Fibroblast of mammary gland (primary cell): ENCODE results near the gene ITGA1.

ENCODE experiments used
- DNase-seq: peaks from one replicate; pipeline ENCODE4 v3.0.0-alpha.2; 2010; ENCODE audit warnings: low read depth
- H3K4me3 ChIP-seq: 2 replicates; pipeline ENCODE4 v1.5.1; 2011; ENCODE audit warnings: low read depth, mild to moderate bottlenecking, low read length, moderate library complexity; ENCODE audit not compliant: control insufficient read depth
- TF ChIP-seq, protein P1 (sequence below): conservative IDR thresholded peaks from 2 replicates; pipeline ENCODE4 v1.5.1; 2011; ENCODE audit warnings: low read depth, low read length, inconsistent platforms; ENCODE audit not compliant: control insufficient read depth, insufficient read depth

The ITGA1 gene

GRCh38 chr5:52945040-52945439 lies 157.3 kb downstream of the ITGA1 start:
- DNase-seq = no peak
- TF ChIP-seq, protein P1, sequence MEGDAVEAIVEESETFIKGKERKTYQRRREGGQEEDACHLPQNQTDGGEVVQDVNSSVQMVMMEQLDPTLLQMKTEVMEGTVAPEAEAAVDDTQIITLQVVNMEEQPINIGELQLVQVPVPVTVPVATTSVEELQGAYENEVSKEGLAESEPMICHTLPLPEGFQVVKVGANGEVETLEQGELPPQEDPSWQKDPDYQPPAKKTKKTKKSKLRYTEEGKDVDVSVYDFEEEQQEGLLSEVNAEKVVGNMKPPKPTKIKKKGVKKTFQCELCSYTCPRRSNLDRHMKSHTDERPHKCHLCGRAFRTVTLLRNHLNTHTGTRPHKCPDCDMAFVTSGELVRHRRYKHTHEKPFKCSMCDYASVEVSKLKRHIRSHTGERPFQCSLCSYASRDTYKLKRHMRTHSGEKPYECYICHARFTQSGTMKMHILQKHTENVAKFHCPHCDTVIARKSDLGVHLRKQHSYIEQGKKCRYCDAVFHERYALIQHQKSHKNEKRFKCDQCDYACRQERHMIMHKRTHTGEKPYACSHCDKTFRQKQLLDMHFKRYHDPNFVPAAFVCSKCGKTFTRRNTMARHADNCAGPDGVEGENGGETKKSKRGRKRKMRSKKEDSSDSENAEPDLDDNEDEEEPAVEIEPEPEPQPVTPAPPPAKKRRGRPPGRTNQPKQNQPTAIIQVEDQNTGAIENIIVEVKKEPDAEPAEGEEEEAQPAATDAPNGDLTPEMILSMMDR = no peak
- H3K4me3 ChIP-seq = peak overlapping the region; percentile 13

DNA sequence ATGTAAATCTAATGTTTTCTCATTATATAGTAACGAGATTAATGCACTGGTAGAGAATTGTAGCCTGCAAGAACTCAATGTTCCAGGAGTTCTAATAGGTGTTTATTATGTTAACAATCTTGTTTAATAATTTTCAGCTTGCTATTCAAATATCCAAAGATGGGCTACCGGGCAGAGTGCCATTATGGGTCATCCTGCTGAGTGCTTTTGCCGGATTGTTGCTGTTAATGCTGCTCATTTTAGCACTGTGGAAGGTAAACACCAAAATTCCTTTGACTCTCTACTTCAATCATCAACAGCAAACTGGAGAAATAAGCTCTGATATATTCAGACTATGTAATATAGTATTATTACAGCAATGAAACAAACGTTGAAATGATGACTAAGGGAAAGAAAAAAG lies 159.5 kb downstream of the ITGA1 start:
- TF ChIP-seq, protein P1 = no peak
- no peak for DNase-seq
- H3K4me3 ChIP-seq = no peak overlapping the region

- DNase-seq = peak; percentile 41
- H3K4me3 ChIP-seq = no peak overlapping the region
These were observed 160.1 kb downstream of the ITGA1 start for GRCh38 chr5:52947851-52948250.

GRCh38 chr5:52948418-52949076 lies 160.8 kb downstream of the ITGA1 start:
- H3K4me3 ChIP-seq = no peak overlapping the region
- DNase-seq = peak; percentile 88
- TF ChIP-seq, protein P1 = peak; percentile 82

More at GRCh38 chr5:52947851-52948250, 160.1 kb downstream of the ITGA1 start:
- TF ChIP-seq, protein P1 = no peak

- no peak overlapping the region for H3K4me3 ChIP-seq
- DNase-seq = no peak
- TF ChIP-seq, protein P1 = no peak
These were observed 163.0 kb downstream of the ITGA1 start for GRCh38 chr5:52950686-52951085.

- TF ChIP-seq, protein P1 = no peak
- no peak overlapping the region for H3K4me3 ChIP-seq
- DNase-seq = no peak
These were observed 164.8 kb downstream of the ITGA1 start for GRCh38 chr5:52952483-52952882.

- no peak overlapping the region for H3K4me3 ChIP-seq
- TF ChIP-seq, protein P1 = no peak
- DNase-seq = no peak
These were observed 168.3 kb downstream of the ITGA1 start for GRCh38 chr5:52956014-52956413.
